NT2/D1 (cell line): ENCODE measurements around the gene TBL3.

Experiments
- YY1 ChIP-seq: IDR thresholded peaks from 2 replicates; pipeline ENCODE4 v1.6.1; 2011; ENCODE audit not compliant: insufficient read length, insufficient read depth
- ZNF274 ChIP-seq: IDR thresholded peaks from 2 replicates; pipeline ENCODE4 v1.6.1; 2011; ENCODE audit warnings: mild to moderate bottlenecking, low read depth, low read length

DNA sequence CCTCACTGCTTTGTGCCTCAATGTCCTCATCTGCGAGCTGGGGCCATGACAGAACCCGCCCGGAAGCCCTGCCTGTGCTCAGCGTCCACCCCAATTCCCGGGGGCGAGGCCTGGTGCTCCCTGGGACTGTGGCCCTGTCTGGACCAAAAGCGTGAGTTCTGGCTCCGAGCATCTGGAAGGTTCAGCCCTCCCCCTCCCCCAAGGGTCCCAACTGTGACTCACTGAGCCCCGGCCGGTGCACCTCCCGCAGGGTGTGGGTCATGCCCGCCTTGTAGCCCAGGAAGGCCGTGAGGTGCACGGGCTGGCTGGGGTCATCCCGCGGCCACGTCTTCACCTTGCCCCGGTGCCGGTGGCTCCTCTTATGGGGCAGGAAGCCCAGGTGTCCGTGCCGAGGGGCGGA, 18.1 kb upstream of the TBL3 start:
- TF ChIP-seq ZNF274 (no peak), YY1 (no peak)
